ENCODE results near the gene C12orf56.
A peak's percentile ranks its signal among the peaks of the same experiment; 100 is the strongest.
"Not testable (repeated sequence)": the region's sequence is repeated elsewhere in the genome, so short reads cannot be mapped to it uniquely, and the experiment has no call there.

Gene C12orf56

GRCh38 chr12:64385468-64385867 is 5.1 kb downstream of the C12orf56 start:
- peak; percentile 44 for DNase-seq (ENCODE audit: low read depth)

DNA sequence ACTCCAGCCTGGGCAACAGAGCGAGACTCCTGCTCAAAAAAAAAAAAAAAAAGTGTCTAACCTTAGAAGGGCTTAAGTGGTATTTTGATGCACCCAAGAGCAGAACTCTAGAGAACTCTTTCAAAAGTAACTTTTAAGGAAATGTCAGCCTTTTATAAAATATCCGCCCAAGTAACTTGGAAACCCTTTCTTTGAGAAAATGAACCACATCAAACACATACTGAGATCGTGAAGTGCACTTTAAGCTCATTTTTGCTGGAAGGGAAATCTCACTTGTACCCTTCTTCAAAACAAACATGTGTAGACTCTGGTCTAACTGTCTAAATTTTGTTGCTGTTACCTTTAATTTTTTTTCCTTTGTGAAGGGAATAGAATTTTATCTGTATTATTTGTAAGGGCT is 5.5 kb downstream of the C12orf56 start:
- DNase-seq (ENCODE audit: low read depth) = no peak

DNA sequence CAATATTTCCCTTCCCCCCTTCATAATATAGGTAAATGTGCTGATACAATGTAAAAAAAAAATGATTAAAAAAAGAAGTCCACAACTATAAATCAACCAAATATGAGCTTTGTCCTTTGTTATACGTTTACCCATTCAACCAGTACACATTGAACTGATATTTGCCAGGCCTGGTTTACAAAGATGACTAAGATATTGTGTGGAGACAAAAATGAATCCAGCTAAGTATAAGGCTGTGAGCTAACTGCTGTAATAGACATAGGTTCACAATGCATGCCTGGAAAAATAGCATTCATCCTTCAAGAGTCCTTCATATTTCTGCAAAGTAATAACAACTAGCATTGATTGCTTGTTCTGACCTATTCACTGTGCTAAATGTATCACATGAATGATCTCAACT is 6.9 kb downstream of the C12orf56 start:
- DNase-seq (ENCODE audit: low read depth) = no peak

- DNase-seq (ENCODE audit: low read depth) = no peak
Observed at GRCh38 chr12:64362721-64363305, 27.7 kb downstream of the C12orf56 start.

DNA sequence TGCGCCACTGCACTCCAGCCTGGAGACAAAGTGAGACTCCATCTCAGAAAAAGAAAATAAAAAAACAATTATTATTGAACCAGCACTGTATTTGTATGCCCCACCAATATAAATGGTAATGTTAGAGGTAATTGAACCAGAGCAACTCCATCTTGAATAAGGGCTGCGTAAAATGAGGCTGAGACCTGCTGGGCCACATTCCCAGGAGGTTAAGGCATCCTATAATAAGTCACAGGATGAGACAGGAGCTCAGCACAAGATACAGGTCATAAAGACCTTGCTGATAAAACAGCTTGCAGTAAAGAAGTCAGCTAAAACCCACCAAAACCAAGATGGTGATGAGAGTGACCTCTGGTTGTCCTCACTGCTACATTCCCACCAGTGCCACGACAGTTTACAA is 29.4 kb downstream of the C12orf56 start:
- not testable (repeated sequence) for DNase-seq (ENCODE audit: low read depth)

- not testable (repeated sequence) for DNase-seq (ENCODE audit: low read depth)
Observed at GRCh38 chr12:64356209-64356608, 34.3 kb downstream of the C12orf56 start.

DNA sequence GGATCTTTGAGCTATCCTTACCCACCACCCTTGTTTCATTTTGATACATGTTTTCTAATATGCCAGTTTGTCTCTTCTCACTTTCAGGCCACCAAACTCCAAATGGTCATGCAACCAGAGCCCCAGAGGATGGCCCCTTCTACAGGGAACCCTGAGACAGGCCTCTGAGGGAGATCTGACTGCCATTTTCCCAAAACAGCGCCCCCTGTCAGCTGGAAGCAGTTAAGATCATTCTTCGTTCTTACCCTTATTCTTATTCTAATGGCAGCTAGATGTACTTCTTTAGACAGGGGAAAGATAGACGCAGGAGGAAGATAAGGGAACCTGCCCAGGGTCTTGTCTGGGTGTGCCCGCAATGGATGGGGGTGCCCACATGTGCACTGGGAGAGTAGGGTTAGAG is 38.4 kb downstream of the C12orf56 start:
- DNase-seq (ENCODE audit: low read depth) = no peak

GRCh38 chr12:64351265-64351664 is 39.3 kb downstream of the C12orf56 start:
- no peak for DNase-seq (ENCODE audit: low read depth)

DNA sequence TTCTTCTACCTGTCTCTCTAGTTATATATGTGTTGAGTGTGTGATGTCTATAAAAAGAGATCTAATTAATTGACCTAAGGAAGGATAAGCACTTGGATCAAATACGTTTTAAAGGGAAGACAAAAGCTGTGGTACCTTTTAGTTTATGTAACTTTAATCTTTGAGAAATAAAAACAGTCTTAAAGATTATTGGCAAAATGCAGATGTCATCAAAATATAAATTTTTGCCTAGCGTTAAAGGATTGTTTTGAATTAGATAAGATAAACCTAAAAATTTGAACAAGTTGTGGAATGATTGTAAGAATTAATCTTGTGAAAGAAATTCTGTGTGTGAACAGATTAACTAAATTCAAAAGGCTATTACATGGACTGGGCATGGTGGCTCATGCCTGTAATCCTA is 42.9 kb downstream of the C12orf56 start:
- no peak for DNase-seq (ENCODE audit: low read depth)

DNA sequence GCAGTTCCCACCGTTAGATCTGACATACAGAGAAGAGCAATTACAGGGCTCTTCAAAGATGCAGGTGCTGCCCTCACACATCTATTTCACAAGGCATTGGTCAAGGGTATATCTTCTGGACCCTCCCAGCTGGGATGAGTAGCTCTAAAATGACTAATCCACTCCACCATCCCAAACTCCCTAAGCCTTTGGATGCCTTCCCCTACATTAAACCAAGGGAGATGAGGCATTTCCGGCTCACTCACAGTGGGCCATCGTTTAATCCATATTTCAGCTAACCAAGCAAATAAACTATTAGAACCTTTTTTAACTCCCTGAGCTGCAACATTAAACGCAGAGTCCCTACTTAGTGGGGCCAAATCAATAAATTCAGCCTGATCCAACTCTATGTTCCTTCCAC is 45.9 kb downstream of the C12orf56 start:
- DNase-seq (ENCODE audit: low read depth) = peak; percentile 6

DNA sequence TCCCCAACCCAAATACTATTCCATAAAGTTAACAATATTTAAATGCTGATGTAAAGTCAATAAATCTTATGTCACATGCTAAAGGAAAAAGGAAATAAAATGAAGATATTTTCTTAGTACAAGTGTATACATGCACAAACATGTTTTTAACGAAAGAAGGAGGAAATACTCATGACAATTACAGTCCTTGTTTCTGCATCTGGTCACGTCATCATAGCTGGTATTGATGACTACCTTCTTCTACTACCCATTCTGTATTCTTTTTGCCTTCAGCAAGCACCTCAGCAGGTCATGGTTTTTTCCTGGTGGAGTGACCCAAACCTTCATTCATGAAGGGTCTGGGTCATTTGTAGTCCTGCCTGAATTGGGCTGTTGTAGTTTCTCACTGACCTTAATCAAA is 50.0 kb downstream of the C12orf56 start:
- DNase-seq (ENCODE audit: low read depth) = not testable (repeated sequence)

- DNase-seq (ENCODE audit: low read depth) = no peak
Observed at GRCh38 chr12:64335886-64336466, 54.6 kb downstream of the C12orf56 start.

- DNase-seq (ENCODE audit: low read depth) = no peak
Observed at GRCh38 chr12:64332938-64333337, 57.6 kb downstream of the C12orf56 start.

GRCh38 chr12:64332296-64332695 is 58.3 kb downstream of the C12orf56 start:
- DNase-seq (ENCODE audit: low read depth) = no peak

DNA sequence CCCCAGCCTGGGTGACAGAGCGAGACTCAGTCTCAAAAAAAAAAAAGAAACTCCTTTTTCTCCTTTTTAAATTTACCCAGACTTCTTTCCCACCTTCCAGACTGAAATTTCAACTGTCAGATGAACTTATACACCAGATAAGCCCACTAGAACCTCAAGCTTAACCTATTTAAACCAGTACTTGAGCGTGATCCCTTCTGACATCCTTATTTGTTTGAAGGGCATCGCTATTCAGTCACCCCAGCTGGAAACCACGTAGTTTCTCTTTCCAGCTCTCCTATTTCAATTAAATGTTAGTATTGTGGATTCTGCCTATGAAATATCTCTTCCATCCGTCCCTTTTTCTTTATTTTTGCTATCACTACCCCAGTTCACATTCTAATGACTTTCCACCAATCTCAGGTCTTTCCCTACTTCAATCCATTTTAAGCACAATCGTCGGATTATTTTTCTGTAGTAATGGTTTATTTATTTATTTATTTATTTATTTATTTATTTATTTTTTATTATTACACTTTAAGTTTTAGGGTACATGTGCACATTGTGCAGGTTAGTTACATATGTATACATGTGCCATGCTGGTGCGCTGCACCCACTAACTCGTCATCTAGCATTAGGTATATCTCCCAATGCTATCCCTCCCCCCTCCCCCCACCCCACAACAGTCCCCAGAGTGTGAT is 61.4 kb downstream of the C12orf56 start:
- DNase-seq (ENCODE audit: low read depth) = not testable (repeated sequence)

DNA sequence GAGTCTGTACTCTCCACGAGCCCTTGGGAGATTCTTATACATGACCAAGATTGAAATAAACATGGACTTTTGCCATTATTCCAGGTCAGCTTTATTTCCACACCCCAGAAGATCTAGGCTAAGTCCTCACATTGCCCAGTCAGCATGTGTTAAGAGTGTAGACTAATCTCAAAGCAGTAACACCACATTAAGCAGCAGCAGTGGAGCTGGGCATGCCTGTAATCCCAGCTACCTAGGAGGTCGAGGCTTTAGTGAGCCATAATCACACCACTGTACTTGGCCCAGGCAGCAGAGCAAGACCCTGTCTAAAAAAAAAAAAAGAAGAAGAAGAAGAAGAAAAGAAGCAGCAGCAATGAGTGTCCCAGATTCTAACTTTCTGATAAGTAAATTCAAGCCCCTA is 65.5 kb downstream of the C12orf56 start:
- DNase-seq (ENCODE audit: low read depth) = no peak

DNA sequence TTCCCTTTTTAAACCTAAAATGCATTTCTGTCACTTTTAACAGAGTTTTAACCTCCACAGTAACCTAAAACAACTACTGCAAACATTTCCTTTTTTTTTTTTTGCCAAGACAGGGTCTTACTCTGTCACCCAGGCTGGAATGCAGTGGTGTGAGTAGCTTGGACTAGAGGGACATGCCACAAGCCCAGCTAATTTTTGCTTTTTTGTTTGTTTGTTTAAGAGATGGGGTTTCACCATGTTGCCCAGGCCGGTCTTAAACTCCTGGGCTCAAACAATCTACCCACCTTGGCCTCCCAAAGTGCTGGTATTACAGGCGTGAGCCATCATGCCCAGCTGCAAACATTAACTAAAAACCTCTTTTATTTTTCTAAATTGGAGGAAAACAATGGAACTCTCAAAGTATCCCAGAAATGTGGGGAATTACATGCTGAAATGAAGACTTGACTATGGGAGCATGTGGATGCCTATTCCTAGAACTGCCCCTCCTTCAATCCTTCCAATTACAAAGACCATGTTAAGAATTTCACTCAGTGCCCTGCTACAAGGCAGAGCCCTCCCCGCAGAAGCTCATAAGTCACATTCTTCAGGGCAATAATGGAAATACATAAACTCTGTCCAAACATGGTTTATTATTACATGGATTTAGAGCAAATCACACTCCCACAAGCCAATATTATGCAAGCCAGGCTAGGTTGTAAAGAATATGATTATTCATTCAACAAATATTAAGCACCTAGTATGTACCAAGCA is 66.9 kb downstream of the C12orf56 start:
- no peak for DNase-seq (ENCODE audit: low read depth)

- DNase-seq (ENCODE audit: low read depth) = no peak
Observed at GRCh38 chr12:64323006-64323405, 67.6 kb downstream of the C12orf56 start.

GRCh38 chr12:64320611-64321010 is 69.9 kb downstream of the C12orf56 start:
- no peak for DNase-seq (ENCODE audit: low read depth)

DNA sequence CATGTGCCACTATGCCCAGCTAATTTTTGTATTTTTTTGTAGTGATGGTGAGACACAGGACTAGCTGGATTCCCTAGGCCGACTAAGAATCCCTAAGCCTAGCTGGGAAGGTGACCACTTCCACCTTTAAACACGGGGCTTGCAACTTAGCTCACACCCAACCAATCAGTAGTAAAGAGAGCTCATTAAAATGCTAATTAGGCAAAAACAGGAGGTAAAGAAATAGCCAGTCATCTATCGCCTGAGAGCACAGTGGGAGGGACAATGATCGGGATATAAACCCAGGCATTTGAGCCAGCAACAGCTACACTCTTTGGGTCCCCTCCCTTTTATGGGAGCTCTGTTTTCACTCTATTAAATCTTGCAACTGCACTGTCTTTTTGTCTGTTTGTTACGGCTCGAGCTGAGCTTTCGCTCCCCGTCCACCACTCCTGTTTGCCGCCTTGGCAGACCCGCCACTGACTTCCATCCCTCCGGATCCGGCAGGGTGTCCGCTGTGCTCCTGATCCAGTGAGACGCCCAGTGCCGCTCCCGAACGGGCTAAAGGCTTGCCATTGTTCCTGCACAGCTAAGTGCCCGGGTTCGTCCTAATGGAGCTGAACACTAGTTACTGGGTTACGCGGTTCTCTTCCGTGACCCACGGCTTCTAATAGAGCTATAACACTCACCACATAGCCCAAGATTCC is 70.9 kb downstream of the C12orf56 start:
- DNase-seq (ENCODE audit: low read depth) = not testable (repeated sequence)

DNA sequence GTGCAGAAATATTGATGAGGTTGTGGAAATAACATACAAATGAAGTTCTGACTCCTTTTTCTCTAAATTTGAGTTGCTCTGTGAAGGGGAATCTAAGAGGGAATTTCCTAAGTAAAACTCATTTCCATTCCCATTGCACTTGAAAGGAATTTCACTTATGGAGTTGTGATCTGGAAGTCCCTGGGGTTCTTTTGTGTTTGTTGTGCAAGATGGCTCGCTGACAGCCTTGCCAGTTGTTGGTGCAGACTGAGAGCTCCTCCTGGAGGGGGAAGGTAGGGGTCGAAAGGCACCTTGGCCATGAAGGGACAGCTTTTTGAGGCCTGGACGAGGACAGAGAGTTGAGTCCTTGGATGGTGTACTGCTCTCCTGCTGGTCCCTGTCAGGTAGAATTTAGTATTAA is 72.0 kb downstream of the C12orf56 start:
- peak; percentile 2 for DNase-seq (ENCODE audit: low read depth)

GRCh38 chr12:64311877-64312276 is 78.7 kb downstream of the C12orf56 start:
- no peak for DNase-seq (ENCODE audit: low read depth)
